Embryonic facial prominence (tissue), 1 donor: ENCODE measurements around the gene WDR48.

Experiments used
- DNase-seq: peaks from one replicate; pipeline ENCODE4 v3.0.0-alpha.2; 2016; ENCODE audit errors: extremely low spot score

WDR48 gene

DNA sequence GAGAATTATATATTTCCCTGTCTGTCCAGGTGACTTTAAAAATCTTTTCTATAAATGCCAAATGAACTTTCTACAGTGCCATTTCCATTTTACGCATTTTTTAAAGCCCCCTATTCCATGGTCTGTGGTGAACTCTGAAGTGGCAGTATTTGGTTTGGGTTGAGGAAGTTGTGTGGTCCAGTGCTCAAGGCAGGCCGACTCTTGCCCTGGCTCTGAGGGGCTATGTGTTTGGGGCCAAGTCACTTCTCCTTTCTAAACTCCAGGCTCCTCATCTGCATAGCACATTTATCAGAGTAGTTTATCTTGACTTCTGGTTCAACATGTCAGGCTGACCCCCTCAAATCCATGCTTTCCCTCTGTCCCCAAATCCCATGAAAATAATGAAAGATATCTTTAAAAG is 69.8 kb downstream of the WDR48 start:
- DNase-seq: no peak

DNA sequence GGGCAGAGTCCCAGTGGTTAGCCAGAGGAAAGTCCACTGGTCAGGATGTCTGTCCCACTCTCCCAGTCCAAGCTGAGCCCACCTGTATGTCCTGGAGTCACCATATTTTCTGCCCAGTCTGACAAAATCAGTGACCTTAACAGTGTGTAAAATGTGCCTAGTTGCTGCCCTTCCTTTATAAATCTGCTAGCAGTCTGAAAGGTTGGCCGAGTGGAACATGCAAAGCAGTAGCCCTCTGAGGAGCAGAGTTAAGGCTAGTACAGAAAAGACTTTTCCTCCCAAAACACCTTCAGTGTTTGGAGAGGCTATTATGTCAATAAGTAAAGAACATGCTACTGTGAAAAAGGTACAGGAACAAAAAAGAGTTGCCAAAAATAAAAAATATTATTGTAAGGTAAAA is 71.0 kb downstream of the WDR48 start:
- DNase-seq: no peak

DNA sequence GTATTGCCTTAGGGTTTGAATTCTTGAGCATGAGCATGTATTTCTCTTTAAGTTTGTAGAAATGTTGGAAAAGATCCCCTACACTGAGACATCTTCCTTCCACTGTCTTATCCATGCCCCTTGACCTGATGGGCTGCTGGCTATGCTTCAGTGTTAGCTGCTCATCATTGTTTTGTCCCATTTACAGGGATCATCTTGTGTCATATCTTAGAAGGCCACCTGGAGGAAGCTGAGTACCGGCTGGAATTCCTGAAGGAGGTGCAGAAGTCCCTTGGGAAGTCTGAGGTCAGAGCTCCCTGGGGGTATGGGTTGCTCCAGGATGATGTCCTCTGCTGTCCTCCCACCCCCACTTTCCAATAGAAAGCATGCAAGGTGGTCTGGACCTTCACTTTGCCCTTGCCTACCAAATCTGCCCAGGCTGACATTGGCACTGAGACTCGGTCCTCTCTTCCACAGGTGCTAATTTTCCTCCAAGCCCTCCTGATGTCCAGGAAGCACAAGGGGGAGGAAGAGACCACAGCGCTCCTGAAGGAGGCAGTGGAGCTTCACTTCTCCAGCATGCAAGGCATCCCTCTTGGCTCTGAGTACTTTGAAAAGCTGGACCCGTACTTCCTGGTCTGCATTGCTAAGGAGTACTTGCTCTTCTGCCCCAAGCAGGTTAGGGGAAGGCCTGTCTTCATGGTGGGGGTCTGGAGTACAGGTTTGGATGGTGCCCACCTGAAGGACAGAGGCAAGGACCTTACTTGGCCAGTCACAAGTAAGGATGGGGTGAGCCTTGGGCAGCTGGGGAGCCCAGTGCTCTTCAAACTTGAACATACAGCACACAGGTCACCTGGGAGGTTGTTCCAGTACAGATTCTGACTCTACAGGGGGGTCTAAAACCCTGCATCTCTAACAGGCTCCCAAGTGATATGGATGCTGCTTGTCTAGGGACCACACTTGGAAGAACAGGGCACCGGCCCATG is 73.3 kb downstream of the WDR48 start:
- no peak for DNase-seq

DNA sequence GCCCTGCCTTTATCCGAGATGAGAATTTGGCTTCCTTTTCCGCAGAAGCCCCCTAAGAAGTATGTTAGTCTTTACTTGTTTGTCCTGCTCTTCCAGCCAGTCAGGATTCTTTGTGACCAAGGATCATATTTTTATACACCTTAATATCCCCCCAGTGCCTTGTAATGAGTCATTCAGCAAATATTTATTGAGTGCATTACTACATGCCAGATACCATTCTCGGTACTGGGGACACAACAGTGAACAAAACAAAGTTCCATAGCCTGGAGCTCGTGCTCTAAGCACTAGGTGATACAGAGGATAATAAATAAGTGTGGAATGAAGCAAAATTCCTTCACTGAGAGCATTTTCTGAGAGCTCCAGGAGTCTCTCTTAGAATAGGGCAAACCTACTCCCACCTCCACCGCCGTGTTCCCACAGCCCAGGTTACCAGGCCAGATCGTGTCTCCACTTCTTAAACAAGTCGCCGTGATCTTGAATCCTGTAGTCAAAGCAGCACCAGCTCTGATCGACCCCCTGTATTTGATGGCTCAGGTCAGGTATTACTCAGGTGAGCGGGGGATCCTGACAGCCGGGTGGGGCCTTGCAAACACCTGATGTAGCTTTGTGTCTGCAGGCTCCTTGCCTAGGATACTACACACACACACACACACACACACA is 74.2 kb downstream of the WDR48 start:
- no peak for DNase-seq

DNA sequence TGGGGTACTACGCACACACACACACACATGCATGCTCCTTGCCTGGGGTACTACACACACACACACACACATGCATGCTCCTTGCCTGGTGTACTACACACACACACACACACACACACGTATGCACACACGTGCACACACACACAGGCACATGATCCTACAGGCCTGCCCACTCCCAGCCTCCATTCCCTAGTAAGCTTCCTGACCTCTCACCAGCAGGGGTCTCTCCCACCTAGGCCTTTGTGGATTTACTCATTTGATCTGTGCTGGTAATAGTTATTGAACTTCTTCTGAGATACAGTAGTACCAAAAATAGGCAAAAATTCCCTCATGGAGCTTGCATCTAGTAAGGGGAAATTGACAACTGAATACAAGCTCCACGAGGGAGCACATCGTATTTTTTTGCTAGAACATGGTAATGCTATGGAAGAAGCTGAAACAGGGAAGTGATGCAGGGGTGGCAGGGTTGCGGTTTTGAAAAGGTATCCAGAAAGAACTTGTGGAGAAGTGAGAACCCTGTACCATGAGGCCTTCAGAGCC is 74.8 kb downstream of the WDR48 start:
- DNase-seq: no peak

DNA sequence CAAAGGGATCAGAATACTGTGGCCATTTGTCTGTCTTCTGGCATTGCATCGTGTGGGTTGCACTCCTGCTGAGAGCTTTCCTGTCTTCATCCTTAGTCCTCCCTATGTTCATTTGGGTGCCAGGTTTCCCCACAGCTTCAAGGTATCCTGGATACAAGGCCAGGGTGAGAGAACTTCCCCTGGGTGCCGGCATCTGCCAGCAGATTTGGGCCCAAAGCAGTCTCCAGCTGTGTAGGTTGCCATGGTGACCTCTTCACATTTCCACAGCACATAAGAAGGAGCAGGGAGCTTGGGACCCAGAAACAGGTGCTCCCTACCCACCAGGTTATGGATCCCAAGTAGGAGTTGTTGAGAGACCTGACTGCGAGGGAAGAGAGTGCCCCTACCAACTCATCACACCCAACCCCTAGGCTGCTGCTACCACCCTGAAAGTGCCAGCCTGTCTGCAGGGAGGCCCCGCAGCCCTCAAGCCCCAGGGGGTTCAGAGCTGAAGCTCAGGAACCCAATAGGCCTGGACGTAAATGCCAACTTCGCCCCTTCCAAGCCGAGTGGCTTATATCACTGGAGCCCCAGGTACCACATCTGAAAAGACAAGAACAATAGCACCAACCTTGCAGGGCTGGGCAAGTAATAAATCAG is 75.6 kb downstream of the WDR48 start:
- DNase-seq: no peak

DNA sequence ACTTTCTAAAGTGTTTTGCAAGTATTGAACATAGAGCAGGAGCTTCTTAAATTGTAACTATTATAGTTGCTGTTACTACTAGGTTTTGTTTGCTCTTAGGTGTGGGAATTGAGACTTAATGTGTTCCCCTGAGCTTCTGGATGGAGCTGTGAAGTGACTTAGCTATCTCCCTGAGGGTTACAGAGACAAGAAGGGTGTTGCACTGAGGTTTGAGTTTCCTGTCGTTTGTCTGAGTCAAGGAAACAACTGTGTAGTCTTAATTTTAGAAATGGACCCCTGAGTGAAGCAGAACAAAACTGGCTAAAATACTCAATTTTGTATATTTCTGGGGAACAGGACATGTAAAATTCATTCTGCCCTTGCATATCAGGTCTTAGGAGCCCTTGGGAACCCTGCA is 76.1 kb downstream of the WDR48 start:
- DNase-seq: no peak

DNA sequence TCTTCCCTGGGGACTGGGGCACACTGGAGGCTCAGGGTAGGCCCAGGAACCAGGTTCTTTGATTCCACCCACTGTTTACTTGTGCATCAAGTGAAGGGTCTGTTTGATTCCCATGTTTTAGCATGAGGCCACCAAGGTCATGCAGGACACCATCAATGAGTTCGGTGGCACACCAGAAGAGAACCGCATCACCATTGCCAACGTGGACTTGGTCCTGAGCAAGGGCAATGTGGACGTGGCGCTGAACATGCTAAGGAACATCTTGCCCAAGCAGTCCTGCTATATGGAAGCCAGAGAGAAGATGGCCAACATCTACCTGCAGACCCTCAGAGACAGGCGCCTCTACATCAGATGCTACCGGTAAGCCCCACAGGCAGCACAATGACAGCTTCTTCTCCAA is 77.1 kb downstream of the WDR48 start:
- no peak for DNase-seq

DNA sequence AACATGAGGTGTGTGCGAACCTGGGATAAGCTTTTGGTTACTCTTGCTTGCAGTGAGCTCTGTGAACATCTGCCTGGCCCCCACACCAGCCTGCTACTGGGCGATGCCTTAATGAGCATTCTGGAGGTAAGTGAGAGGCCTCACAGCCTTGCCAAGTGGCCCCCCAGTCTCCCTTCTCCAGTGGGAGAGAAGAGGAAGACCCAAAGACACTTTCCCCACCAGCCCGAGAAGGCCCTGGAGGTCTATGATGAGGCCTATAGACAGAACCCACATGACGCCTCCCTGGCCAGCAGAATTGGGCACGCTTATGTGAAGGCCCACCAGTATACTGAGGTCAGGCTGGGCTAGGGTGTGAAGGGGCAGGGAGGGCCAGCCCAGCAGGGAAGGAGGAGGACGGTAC is 78.2 kb downstream of the WDR48 start:
- no peak for DNase-seq

DNA sequence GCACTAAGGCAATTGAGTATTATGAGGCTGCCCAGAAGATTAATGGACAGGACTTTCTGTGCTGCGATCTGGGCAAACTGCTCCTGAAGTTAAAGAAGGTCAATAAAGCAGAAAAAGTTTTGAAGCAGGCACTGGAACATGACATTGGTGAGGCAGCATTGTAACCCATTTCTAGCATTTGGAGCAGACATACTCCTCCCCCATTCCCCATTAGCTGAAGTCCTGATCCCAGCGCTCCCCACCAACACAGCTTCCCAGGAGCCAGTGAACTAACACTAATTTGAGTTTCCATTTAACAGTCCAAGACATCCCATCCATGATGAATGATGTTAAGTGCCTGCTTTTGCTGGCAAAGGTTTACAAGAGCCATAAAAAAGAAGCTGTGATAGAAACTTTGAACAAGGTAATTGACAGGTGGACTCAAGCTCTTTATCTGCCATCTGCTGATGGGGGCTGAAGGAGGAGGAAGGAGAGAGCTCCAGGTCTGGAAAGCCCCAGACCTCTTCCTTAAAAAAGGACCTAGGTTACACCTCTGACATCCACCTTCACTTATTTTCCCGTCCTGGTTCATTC is 79.0 kb downstream of the WDR48 start:
- DNase-seq: no peak

DNA sequence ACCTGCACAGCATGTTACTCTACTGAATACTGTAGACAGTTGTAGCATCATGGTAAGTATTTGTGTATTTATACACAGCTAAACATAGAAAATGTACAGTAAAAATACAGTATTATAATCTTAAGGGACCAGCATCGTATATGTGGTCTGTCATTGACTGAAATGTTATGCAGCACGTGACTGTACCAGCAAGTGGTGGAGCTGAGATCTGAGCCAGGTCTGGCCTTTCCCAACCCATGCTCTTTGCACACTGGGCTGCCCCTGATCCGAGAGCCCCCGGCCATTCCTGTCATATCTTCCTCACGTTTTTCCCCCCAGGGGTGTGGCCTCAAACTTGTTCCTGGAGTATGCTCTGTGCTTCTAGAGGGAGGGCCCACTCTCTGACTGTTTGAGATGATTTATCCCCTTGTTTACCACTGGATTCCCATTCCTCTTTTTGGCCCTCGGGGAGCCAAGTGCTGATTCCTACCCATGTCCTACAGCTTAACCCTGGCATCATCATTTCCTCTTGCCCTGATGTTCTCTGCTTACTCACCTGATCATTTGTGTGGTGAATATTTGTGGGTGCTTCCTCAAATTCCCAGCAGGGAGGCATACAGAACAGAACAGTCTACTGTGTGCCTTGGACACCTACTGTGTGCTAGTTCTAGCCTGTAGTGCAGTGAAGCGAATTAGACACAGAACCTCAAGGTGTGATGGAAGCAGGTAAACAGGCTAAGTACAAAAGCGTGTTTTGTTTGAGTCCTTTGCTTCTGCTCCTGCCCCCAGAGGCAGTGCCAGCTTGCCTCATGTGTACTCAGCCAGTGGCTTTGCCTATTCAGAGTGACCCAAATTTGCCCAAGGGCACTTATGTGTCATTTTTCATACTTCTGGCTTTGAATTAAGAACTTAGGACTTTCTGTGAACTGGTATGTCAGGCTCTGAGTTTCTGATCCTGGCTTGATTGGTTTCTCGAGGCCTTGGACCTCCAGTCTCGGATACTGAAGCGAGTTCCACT is 80.6 kb downstream of the WDR48 start:
- DNase-seq: no peak

DNA sequence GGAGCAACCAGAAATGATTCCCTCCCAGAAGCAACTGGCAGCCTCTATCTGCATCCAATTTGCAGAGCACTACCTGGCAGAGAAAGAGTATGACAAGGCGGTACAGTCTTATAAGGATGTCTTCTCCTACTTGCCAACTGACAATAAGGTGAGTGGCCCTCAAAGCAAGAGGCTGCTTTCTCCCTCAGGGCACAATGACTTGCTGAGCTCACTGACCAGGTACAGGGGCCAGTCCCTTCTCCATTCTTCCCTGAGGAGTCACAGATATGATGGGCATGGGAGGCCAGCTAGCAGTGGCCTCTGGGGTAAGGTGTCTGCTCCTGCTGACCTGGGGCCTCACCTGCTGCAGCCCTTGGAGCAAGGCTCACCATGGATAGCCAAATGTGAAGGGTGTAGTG is 81.3 kb downstream of the WDR48 start:
- no peak for DNase-seq

DNA sequence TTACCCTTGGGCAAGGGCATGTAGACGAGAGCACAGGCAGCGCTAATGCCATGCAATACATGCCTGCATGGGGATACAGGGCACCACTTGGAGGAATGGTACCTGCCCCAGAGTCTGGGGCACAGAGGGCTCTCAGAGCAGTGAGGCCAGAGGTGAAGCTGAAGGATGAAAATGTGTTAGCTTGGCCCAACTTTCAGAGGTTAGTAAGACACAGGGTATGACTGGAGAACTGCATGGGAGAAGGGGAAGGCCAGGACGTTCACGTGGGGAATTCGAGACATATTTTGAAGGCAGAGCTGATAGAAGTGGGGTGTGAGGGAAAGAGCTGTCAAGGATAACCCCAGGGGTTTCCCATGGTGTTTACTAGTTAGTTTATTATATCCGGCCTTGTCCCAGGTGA is 82.0 kb downstream of the WDR48 start:
- no peak for DNase-seq

DNA sequence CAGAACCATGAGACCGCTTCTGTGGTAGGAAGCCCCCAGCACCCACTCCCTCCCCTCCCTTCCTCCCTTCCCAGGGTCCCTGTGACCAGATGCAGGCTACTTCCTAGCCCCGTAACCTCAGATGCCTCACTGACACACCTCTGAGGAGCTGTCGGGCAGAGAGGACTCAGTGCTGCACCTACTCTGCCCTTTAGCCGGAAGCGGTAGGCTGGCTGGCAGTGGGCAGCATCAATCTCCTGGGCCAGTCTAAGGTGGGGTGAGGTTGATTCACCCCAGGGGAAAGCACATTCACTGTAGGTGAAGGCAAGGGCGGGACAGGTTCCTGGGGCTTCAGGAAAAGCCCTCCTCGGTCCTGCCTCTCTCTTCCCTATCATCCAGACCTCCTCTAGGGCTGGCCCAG is 82.5 kb downstream of the WDR48 start:
- no peak for DNase-seq

DNA sequence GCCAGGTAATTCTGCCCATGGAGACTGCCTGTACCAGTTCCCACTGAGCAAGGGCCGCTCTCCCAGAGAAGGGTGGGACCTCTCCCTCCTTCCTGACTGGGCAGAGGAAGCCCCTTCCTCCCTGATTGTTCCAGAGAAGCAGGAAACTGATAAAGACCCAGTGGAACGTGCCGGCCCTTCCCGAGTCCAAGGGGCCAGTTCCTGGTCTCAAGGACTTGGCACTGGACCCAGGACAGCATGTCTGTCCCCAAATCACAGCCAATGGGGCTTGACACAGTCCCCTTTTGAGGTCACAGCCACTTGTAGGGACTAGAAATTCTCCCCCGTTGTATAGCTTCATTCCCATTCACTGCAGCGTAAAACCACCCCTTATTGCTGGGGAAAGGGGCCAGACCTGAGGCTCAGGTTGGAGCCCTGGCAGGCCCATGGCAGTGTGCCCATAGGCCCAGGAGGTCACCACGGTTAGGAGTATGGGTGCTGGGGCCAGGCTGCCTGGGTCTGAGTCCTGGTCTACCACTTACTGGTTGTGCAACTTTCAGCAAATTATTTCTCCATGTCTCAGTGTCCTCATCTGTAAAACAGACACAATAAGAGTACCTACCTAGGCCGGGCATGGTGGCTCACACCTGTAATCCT is 83.5 kb downstream of the WDR48 start:
- DNase-seq: no peak

DNA sequence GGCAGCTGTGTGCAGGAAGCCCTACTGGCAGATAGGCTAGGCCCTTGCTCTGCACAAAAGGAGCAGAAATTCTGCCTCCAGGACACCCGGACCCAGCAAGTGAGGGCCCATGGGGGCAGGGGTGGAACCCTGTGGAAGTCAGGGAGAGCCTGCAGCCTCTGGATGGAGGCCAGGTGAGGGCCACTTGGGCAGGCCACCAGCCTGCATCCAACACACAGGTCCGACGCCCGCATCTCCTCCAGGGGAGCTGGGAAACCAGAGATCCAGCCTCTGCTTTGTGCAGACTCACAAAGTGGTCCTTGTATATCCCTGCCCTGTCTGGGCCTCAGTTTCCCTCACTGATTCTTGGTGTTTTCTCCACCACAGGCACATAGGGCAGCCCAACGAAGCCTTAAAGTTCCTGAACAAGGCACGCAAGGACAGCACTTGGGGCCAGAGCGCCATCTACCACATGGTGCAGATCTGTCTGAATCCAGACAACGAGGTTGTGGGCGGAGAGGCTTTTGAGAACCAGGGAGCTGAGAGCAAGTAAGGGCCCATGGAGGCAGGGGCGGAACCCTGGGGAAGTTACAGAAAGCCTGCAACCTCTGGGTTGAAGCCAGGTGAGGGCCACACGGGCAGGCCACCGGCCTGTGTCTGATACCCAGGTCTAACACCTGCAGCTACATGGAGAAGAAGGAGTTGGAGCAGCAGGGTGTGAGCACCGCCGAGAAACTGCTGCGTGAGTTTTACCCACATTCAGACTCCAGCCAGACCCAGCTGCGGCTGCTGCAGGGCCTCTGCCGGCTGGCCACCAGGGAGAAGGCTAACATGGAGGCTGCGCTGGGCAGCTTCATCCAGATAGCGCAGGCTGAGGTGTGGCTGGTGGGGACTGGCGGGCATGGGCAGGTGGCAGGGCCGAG is 85.0 kb downstream of the WDR48 start:
- DNase-seq: no peak

DNA sequence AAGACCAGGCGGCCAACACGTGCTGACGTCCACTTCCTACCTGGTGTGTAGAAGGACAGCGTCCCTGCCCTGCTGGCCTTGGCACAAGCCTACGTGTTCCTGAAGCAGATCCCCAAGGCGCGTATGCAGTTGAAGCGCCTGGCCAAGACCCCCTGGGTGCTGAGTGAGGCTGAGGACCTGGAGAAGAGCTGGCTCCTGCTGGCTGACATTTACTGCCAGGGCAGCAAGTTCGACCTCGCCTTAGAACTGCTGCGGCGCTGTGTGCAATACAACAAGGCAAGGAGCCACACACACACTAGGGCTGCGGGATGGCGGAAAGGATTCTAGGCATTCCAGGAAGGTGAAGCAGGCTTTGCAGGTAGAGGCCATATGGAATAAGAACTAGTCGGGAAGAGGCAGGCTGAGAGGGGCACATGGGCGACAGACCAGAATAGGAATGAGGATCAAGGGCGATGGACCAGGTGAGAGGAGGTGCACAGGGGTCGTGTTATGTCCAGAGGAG is 85.7 kb downstream of the WDR48 start:
- no peak for DNase-seq

DNA sequence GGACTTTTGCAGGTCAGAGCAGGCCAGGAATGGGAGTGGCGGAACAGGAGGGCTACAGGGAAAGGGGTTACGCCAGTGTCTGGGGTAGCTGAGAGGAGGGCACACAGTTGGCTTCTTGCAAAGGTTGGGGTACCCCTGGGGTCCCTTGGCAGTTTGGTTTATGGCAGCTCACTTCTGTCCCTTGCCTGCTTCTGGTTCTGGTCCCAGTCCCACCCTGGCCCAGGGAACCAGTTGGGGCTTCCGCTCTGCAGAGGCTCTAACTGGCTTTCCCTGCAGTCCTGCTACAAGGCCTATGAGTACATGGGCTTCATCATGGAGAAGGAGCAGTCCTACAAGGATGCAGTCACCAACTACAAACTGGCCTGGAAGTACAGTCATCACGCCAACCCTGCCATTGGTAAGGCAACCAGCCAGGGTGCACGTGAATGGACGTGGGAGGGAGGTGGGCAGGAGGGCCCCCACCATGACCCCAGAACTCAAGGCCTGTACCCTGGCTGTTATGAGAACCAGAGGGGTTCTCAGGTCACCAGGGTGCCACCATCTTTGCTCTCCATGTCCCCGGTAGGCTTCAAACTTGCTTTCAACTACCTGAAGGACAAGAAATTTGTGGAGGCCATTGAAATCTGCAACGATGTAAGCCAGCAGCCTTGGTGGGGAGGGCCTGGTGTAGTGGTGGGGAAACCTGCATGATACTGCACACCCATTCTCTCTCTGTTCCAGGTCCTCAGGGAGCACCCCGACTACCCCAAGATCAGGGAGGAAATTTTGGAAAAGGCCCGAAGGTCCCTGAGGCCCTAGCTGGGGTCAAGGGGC is 86.4 kb downstream of the WDR48 start:
- DNase-seq: no peak
